ENCODE measurements around the gene HMG20A. TPM values are rescaled to one million over a fixed set of nuclear protein-coding genes. Genes with fewer than 3 reads are reported as not detected.
A peak's percentile ranks its signal among the peaks of the same experiment; 100 is the strongest.

The HMG20A gene
- total RNA-seq, 1 donor from 2014 or later: 45.3 TPM

- DNase-seq: no peak
Measured at GRCh38 chr15:77521206-77521605, 100.5 kb downstream of the HMG20A start.

DNA sequence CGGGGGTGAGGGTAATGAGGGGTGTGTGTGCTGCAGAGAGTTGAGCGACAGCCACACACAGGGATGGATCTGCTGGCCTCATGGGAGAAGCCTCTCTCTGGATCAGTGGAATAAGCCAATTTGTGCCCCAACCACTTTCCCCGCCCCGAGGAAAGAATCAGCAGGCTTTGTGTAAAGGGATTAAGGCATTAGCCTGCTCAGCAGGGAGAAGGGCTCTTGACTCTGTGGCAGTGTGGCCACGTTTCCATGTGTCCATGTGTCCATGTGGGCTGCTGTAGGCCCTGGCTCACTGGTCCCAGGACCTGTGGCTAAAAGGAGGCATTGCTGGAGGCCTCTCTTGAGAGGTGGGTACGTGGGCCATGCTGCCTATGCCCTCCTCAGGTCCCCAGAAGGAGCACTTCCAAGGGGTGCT lies 104.7 kb downstream of the HMG20A start:
- DNase-seq: no peak

DNA sequence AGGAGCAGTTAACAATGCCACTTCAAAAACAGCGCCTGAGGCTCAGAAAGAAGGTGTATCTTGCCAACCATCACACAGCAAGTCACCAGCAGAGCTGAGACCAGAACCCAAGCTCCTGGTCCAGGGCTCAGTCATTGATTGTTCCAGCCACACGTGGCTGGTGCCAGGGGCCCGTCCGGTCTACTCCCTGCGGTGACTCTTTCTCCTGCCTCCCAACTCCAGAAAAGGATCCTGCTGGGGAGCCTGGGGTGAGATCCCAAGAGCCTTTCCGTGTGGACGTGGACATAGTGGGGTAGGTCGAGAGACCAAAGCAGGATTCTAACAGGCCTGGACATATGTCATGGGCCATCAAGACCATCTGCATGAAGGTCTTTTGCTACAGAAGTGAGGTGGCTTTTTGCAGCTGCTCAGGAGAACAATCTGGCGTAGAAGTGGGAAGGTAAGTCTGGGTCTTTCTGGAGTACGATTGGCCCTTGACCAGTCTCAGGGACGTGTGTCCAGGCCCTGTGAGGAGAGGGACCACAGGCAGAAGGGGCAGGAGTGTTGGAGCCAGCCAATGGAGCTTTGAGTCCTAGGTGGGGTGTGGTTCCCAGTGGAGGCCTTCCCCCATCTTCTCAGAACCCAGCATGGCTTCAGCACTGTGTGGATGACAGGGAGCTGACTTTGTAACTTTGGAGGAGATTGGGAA lies 105.4 kb downstream of the HMG20A start:
- no peak for DNase-seq

- no peak for DNase-seq
Measured at GRCh38 chr15:77526595-77527163, 106.0 kb downstream of the HMG20A start.

- DNase-seq: peak; percentile 73
Measured at GRCh38 chr15:77527164-77527778, 106.6 kb downstream of the HMG20A start.

DNA sequence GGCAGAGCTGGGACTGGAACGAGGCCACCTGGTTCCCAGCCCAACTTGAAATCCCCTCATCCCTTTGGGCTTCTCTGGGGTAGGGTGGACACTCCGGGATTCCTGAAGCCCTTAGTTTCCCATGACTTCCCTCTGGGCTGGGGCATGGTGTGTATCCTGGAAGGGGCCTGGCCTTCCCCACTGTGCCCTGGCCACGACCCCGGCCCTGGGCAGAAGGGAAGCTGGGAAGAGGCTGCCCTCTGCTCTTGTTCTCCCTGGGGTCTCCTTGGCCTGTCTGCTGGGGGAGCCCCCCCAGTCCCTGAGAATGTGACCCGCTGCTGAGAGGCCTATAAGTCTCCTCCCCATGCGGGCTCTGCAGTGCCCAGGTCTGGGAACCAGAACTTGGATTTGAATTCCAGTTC lies 107.1 kb downstream of the HMG20A start:
- peak; percentile 26 for DNase-seq

GRCh38 chr15:77528290-77528967 lies 107.7 kb downstream of the HMG20A start:
- peak; percentile 37 for DNase-seq

- no peak for DNase-seq
Measured at GRCh38 chr15:77528968-77529319, 108.3 kb downstream of the HMG20A start.

GRCh38 chr15:77529394-77530159 lies 108.9 kb downstream of the HMG20A start:
- no peak for DNase-seq

DNA sequence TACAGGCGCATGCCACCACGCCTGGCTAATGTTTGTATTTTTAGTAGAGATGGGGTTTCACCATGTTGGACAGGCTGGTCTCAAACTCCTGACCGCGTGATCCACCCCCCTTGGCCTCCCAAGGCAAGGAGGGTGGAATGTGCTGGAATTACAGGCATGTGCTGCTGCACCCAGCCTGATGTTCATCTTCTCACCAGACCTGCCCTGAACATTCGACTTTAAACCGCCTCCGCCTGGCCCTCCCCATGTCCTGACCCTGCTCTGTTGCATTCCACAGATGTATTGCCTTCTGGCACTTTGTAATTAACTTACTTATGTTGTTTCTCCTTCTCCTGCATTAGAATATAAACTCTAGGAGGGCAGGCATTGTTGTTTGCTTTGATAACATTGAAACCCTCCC lies 109.9 kb downstream of the HMG20A start:
- no peak for DNase-seq

DNA sequence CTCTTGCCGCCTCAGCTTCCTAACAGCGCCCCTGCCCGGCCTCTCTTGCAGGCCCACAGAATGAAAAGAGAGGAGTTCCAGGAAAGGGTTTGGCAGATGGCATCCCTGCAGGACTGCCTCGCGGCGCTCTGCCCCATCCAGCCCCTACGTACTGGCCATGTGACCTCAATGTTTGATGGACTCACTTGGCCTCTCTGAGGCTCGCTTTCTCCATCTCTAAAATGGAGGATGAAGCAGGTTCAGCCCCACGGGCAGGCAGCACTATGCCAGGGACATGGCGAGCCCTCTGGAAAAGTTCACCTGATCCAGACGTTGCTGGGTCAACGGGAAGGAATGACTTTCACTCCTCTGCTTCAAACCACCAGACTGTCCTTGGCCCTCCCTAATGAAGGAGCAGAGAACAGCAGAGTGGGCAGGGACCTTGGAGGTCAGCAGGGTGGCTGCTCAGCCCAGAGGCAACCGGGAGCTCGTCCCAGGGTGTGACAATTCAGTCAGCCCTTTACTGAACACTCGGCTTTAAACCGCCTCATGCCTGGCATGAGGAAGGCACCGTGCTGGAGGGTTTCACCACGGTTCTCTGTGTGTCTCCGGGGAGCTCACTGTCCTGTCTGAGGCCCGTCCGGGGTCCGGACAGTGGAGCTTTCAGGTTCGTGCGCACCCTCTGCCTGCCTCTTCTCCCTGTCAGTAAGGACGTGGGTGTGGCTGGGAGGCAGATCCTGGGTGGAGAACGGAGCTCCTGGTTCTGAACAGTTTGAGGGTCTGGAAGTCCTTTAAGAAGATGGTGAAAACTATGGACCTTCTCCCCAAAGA lies 110.7 kb downstream of the HMG20A start:
- DNase-seq: no peak

- no peak for DNase-seq
Measured at GRCh38 chr15:77532067-77532710, 111.5 kb downstream of the HMG20A start.

DNA sequence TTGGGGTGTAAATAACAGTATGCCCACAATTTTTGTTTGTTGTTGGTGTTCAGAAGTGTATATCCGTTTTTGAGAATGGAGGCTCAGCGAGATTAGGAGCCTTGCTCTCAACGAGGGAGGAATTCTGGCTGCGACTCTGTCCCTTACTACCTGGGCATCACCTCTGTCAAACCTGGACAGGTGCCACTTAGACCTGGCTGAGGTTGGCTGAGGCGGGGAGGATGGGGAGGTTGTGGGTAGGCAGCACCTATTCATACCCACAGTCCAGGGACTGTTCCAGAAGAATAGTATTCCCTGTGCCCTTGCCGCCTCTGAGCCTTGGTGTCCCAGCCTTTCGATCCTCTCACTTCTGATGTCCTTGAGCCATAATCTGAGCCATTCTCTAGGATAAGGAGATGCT lies 112.2 kb downstream of the HMG20A start:
- DNase-seq: no peak

DNA sequence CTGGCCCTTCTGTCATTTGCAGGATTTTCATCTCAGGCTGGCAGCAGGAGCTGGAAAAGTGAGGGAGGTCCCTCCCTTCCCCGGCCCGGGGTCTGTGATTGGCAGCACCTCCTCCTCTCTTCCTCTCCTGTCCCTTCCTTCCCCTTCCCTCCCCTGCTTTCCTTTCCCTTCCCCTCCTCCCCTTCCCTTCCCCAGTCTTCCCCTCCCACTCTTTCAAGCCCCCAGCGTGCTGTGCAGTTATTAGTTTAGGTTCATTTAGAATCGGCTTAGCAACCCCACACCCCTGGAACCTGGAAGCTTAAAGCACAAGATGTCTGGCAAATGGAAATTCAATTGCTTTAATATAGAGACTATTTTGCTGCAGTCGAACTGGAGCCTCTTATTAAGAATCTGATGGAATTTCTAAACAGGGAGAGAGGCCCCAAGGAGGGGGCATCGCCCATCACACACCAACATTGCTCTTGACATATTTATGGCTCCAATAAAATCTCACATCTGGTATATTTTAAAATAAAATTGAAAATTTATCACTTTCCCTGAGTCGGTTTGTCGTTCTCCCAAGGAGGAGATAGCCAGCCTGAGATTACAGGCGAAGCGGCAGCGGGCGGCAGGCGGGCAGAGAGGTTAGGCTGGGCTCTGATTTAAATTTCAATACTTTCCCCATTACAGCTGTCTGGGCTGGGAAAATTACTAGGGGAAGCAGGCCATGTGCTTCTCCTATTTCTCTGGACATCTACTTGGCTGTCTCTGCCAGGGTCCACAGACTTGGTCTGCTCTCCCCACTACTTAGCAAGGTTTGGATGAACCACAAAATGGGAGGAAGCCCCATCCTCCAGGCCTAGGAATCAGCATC lies 113.1 kb downstream of the HMG20A start:
- DNase-seq: peak; percentile 47

Other genes with a start within 250 kb of the HMG20A start
- gene PEAK1, start 784 bp upstream of the HMG20A start, total RNA-seq: 77.6 TPM
- gene LINGO1, start 212.0 kb downstream of the HMG20A start, total RNA-seq: 2.9 TPM